DND-41 (cell line): ENCODE results near the gene CAPN5.

Source experiments
- ATAC-seq: fragments of 200-7000 bp; cut with Tn5 transposase; 3 replicates; pipeline ENCODE4 v1.9.1; 2021; ENCODE audit warnings: low read depth; ENCODE audit not compliant: insufficient read depth
- DNase-seq: peaks from one replicate; pipeline ENCODE4 v3.0.0-alpha.2; 2020
- H2AFZ ChIP-seq: 2 replicates; pipeline ENCODE4 v1.6.0; 2012; ENCODE audit warnings: low read depth, low read length
- H3K27ac ChIP-seq: 2 replicates; pipeline ENCODE4 v1.5.1; 2012; ENCODE audit warnings: low read length, inconsistent platforms
- H3K27me3 ChIP-seq: fragments of 200-600 bp; sonication (generic); 2 replicates; pipeline ENCODE4 v1.6.0; 2012; ENCODE audit warnings: low read length, mild to moderate bottlenecking, inconsistent platforms; ENCODE audit not compliant: insufficient read depth, poor library complexity
- H3K36me3 ChIP-seq: 2 replicates; pipeline ENCODE4 v1.5.1; 2012; ENCODE audit warnings: low read length, inconsistent platforms; ENCODE audit not compliant: insufficient read depth
- H3K4me1 ChIP-seq: 2 replicates; pipeline ENCODE4 v1.5.1; 2012; ENCODE audit warnings: mild to moderate bottlenecking, low read length; ENCODE audit not compliant: insufficient read depth
- H3K4me2 ChIP-seq: 2 replicates; pipeline ENCODE4 v1.6.0; 2012; ENCODE audit warnings: mild to moderate bottlenecking, moderate library complexity, low read length, inconsistent platforms; ENCODE audit not compliant: insufficient read depth
- H3K4me3 ChIP-seq, 2 experiments: fragments of 200-600 bp in 1 of 2; shearing (Covaris generic) in 1 of 2; 2 replicates each; pipeline ENCODE4 v1.5.1; 2012 to 2016; ENCODE audit warnings: inconsistent platforms in 2 of 2, low read length in 2 of 2, mild to moderate bottlenecking in 2 of 2, low read depth in 1 of 2, moderate library complexity in 1 of 2
- H3K79me2 ChIP-seq: 2 replicates; pipeline ENCODE4 v1.6.0; 2012; ENCODE audit warnings: low read length, inconsistent platforms; ENCODE audit not compliant: insufficient read depth
- H3K9ac ChIP-seq: 2 replicates; pipeline ENCODE4 v1.6.0; 2012; ENCODE audit warnings: low read depth, mild to moderate bottlenecking, inconsistent platforms, low read length, moderate library complexity
- H3K9me3 ChIP-seq: 2 replicates; pipeline ENCODE4 v1.5.1; 2012; ENCODE audit warnings: low read length, moderate library complexity, mild to moderate bottlenecking, inconsistent platforms; ENCODE audit not compliant: insufficient read depth, severe bottlenecking
- H4K20me1 ChIP-seq: 2 replicates; pipeline ENCODE4 v1.6.0; 2012; ENCODE audit warnings: low read length; ENCODE audit not compliant: insufficient read depth
- EZH2 ChIP-seq: IDR thresholded peaks from 3 replicates; pipeline ENCODE4 v1.6.1; 2012; ENCODE audit warnings: borderline replicate concordance, low read depth, mild to moderate bottlenecking, moderate library complexity, low read length, inconsistent platforms; ENCODE audit not compliant: severe bottlenecking
- TF ChIP-seq, protein P1 (sequence below): IDR thresholded peaks from 2 replicates; pipeline ENCODE4 v1.5.1; 2012; ENCODE audit warnings: borderline replicate concordance, low read length, moderate library complexity, mild to moderate bottlenecking; ENCODE audit not compliant: poor library complexity, severe bottlenecking; ENCODE audit errors: extremely low read depth

CAPN5 gene

DNA sequence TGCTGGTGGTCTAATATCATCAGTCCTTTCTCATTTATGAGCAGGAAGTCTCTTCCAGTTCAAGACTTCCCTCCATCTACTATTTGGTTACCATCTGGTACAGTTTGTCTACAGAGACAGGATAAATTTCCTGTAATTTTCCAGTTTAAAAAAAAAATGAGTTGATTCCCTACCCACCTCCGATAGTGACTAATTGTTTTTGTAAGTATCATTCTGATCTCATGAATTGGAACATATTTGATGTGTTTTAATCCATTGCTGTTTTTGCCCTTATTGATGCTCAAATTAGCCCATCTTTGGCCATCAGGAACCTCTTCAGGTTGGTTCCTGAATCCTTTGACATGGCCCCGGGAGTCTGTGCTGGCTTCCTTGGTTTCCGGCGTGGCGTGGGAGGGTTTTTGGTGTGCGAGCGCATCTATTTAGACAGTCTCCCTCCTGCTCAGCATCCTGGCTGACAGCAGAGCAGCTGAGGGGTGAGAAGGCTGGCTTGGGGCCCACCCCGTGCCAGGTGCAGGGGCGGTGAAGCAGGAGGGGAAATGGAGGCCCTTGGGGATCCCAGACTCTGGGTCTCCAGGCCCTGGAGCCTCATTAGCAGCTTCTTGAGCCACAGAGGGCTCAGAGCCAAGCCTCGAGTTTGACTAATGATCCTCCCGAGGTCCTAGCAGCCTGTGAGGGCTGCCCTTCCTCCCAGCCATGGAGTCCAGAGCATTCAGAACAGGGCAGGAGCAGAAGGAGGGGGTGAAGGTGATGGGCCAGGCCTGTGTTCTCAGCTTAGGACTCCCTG lies 42.7 kb downstream of the CAPN5 start:
- no peak overlapping the region for H3K27ac ChIP-seq
- H3K4me3 ChIP-seq: no peak overlapping the region
- H3K79me2 ChIP-seq: no peaks in the 10 kb centered on the region
- no peak for DNase-seq
- TF ChIP-seq EZH2: no peak
- TF ChIP-seq, protein P1, sequence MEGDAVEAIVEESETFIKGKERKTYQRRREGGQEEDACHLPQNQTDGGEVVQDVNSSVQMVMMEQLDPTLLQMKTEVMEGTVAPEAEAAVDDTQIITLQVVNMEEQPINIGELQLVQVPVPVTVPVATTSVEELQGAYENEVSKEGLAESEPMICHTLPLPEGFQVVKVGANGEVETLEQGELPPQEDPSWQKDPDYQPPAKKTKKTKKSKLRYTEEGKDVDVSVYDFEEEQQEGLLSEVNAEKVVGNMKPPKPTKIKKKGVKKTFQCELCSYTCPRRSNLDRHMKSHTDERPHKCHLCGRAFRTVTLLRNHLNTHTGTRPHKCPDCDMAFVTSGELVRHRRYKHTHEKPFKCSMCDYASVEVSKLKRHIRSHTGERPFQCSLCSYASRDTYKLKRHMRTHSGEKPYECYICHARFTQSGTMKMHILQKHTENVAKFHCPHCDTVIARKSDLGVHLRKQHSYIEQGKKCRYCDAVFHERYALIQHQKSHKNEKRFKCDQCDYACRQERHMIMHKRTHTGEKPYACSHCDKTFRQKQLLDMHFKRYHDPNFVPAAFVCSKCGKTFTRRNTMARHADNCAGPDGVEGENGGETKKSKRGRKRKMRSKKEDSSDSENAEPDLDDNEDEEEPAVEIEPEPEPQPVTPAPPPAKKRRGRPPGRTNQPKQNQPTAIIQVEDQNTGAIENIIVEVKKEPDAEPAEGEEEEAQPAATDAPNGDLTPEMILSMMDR: no peak
- no peak overlapping the region for H3K4me2 ChIP-seq
- no peak for ATAC-seq
- H4K20me1 ChIP-seq: peaks cover 2% of the 10 kb centered on the region; the same call in 1 of the 2 replicates
- no peak overlapping the region for H3K9ac ChIP-seq
- no peaks in the 10 kb centered on the region for H3K36me3 ChIP-seq
- H3K4me1 ChIP-seq: no peaks in the 10 kb centered on the region
- H3K27me3 ChIP-seq: no peaks in the 10 kb centered on the region
- H3K9me3 ChIP-seq: no peaks in the 10 kb centered on the region
- H2AFZ ChIP-seq: no peak overlapping the region

DNA sequence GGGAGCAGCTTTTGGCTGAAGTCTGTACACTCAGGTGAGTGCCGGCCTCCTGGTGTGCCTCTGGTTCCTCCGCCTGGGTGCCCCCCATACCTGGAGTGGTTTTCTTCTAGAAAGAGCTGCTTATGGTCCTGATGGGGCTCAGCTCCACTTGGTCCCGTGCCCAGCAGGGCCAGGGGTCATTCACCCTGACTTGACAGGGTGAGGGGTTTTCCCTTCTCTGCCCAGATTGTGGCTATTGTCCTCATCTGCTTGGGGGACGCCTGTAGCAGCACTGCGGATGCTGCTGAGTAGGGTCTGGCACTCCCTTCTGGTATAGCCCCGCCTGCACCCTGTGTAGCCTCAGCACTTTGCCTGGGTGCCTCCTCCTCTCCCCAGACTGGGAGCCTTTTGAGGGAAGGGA lies 44.1 kb downstream of the CAPN5 start:
- ATAC-seq: no peak
- H3K79me2 ChIP-seq: no peaks in the 10 kb centered on the region
- no peak overlapping the region for H3K4me3 ChIP-seq
- no peaks in the 10 kb centered on the region for H3K4me1 ChIP-seq
- H2AFZ ChIP-seq: no peak overlapping the region
- no peak for DNase-seq
- no peaks in the 10 kb centered on the region for H3K9me3 ChIP-seq
- no peaks in the 10 kb centered on the region for H3K27me3 ChIP-seq
- no peak overlapping the region for H3K4me2 ChIP-seq
- peaks cover 2% of the 10 kb centered on the region; the same call in 1 of the 2 replicates for H4K20me1 ChIP-seq
- H3K36me3 ChIP-seq: no peaks in the 10 kb centered on the region
- no peak overlapping the region for H3K27ac ChIP-seq
- TF ChIP-seq, protein P1: no peak
- TF ChIP-seq EZH2: no peak
- H3K9ac ChIP-seq: no peak overlapping the region

DNA sequence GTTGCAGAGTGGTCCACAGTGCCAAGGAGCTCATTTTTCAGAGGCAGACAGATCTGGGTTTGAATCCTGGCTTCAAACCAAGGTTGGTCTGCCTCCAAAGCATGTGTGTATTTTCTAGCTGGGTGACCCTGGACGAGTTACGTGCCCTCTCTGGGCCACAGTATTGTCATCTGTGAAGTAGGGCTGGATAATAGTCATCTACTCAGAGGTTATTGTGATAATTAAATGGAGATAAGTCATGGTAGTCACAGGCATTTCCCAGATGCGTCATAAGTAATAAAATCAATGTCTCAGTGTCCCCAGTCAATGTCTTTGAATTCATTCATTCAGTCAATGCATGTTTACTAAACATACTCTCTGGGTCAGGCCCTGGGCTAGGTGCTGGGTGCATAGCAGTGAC lies 44.5 kb downstream of the CAPN5 start:
- TF ChIP-seq EZH2: no peak
- TF ChIP-seq, protein P1: no peak
- DNase-seq: no peak
- H3K4me2 ChIP-seq: no peak overlapping the region
- H3K4me3 ChIP-seq: no peak overlapping the region
- H3K79me2 ChIP-seq: no peaks in the 10 kb centered on the region
- no peaks in the 10 kb centered on the region for H3K36me3 ChIP-seq
- no peaks in the 10 kb centered on the region for H3K4me1 ChIP-seq
- no peak overlapping the region for H3K27ac ChIP-seq
- H3K9me3 ChIP-seq: no peaks in the 10 kb centered on the region
- peaks cover 2% of the 10 kb centered on the region; the same call in 1 of the 2 replicates for H4K20me1 ChIP-seq
- ATAC-seq: no peak
- no peak overlapping the region for H3K9ac ChIP-seq
- H2AFZ ChIP-seq: no peak overlapping the region
- H3K27me3 ChIP-seq: no peaks in the 10 kb centered on the region
